HepG2 (cell line): Measurements from ENCODE around the gene JUND. TPM values are rescaled to one million over a fixed set of nuclear protein-coding genes. Genes with fewer than 3 reads are reported as not detected.

ENCODE experiments used
- CC2D1A ChIP-seq: sonication (generic); formaldehyde crosslinking; IDR thresholded peaks from 2 replicates; pipeline ENCODE4 v1.8.1; 2023; ENCODE audit warnings: mild to moderate bottlenecking, missing genetic modification reagents
- CCDC6 ChIP-seq: sonication (generic); formaldehyde crosslinking; IDR thresholded peaks from 2 replicates; pipeline ENCODE4 v1.8.1; 2022; ENCODE audit warnings: mild to moderate bottlenecking, missing genetic modification reagents, moderate library complexity
- FOXC1 ChIP-seq: sonication (generic); formaldehyde crosslinking; IDR thresholded peaks from 2 replicates; pipeline ENCODE4 v1.8.0; 2022; ENCODE audit warnings: mild to moderate bottlenecking, missing genetic modification reagents, borderline replicate concordance
- FOXK2 ChIP-seq: fragments of 450-650 bp; IDR thresholded peaks from 2 replicates; pipeline ENCODE4 v1.6.1; 2016
- GPBP1L1 ChIP-seq: sonication (generic); formaldehyde crosslinking; IDR thresholded peaks from 2 replicates; pipeline ENCODE4 v1.5.0; 2020; ENCODE audit warnings: mild to moderate bottlenecking, missing genetic modification reagents
- HNRNPK ChIP-seq: fragments of 200-400 bp; formaldehyde crosslinking; IDR thresholded peaks from 2 replicates; pipeline ENCODE4 v1.6.1; 2018; ENCODE audit warnings: low read length, low read depth, moderate library complexity, mild to moderate bottlenecking; ENCODE audit not compliant: poor library complexity, severe bottlenecking
- HOXA3 ChIP-seq: sonication (generic); formaldehyde crosslinking; IDR thresholded peaks from 2 replicates; pipeline ENCODE4 v1.5.0; 2020; ENCODE audit warnings: missing genetic modification reagents
- MTF1 ChIP-seq: sonication (generic); formaldehyde crosslinking; IDR thresholded peaks from 2 replicates; pipeline ENCODE4 v1.5.0; 2020; ENCODE audit warnings: missing genetic modification reagents
- MZF1 ChIP-seq: sonication (generic); formaldehyde crosslinking; IDR thresholded peaks from 2 replicates; pipeline ENCODE4 v1.8.1; 2023; ENCODE audit warnings: mild to moderate bottlenecking, missing genetic modification reagents, borderline replicate concordance
- REXO4 ChIP-seq: sonication (generic); formaldehyde crosslinking; IDR thresholded peaks from 2 replicates; pipeline ENCODE4 v1.8.0; 2022; ENCODE audit warnings: missing genetic modification reagents, mild to moderate bottlenecking, borderline replicate concordance
- RORA ChIP-seq: sonication (generic); formaldehyde crosslinking; IDR thresholded peaks from 2 replicates; pipeline ENCODE4 v1.5.0; 2020; ENCODE audit warnings: mild to moderate bottlenecking, missing genetic modification reagents, moderate library complexity
- ZFP91 ChIP-seq: sonication (generic); formaldehyde crosslinking; IDR thresholded peaks from 2 replicates; pipeline ENCODE4 v1.9.0; 2022; ENCODE audit warnings: missing genetic modification reagents, mild to moderate bottlenecking, borderline replicate concordance
- ZNF10 ChIP-seq: sonication (generic); formaldehyde crosslinking; IDR thresholded peaks from 2 replicates; pipeline ENCODE4 v1.4.0; 2020; ENCODE audit warnings: mild to moderate bottlenecking, low read depth, missing genetic modification reagents, borderline replicate concordance
- ZNF225 ChIP-seq: sonication (generic); formaldehyde crosslinking; IDR thresholded peaks from 2 replicates; pipeline ENCODE4 v1.4.0; 2020; ENCODE audit warnings: mild to moderate bottlenecking, missing genetic modification reagents
- ZNF350 ChIP-seq: sonication (generic); formaldehyde crosslinking; IDR thresholded peaks from 2 replicates; pipeline ENCODE4 v1.4.0; 2020; ENCODE audit warnings: mild to moderate bottlenecking, low read depth, missing genetic modification reagents, borderline replicate concordance
- ZNF597 ChIP-seq: sonication (generic); formaldehyde crosslinking; IDR thresholded peaks from 2 replicates; pipeline ENCODE4 v1.5.0; 2020; ENCODE audit warnings: missing genetic modification reagents
- ZNF616 ChIP-seq: sonication (generic); formaldehyde crosslinking; IDR thresholded peaks from 2 replicates; pipeline ENCODE4 v1.5.0; 2020; ENCODE audit warnings: low read depth, mild to moderate bottlenecking, missing genetic modification reagents
- ZNF619 ChIP-seq: sonication (generic); formaldehyde crosslinking; IDR thresholded peaks from 2 replicates; pipeline ENCODE4 v1.4.0; 2020; ENCODE audit warnings: mild to moderate bottlenecking, missing genetic modification reagents
- ZNF746 ChIP-seq: sonication (generic); formaldehyde crosslinking; IDR thresholded peaks from 2 replicates; pipeline ENCODE4 v1.8.0; 2022; ENCODE audit warnings: mild to moderate bottlenecking, missing genetic modification reagents
- ZNF766 ChIP-seq: sonication (generic); formaldehyde crosslinking; IDR thresholded peaks from 2 replicates; pipeline ENCODE4 v1.5.0; 2020; ENCODE audit warnings: missing genetic modification reagents, borderline replicate concordance
- ZZZ3 ChIP-seq: sonication (generic); formaldehyde crosslinking; IDR thresholded peaks from 2 replicates; pipeline ENCODE4 v1.4.0; 2020; ENCODE audit warnings: missing genetic modification reagents, mild to moderate bottlenecking, borderline replicate concordance
- polyA plus RNA-seq, 8 experiments: library from polyadenylated mRNA; depleted of rRNA in 3 of 8; stranded (reverse) in 7 of 8; unstranded in 1 of 8; fragments of >200 nt; fragmentation: Illumina TruSeq in 4 of 8; extraction: Trizol in 4 of 8; gene quantifications; 2 replicates each; pipeline versions ENCODE4 v1.2.1 to v1.2.3, GENCODE V29; 2011 to 2016; ENCODE audit warnings: low read depth in 4 of 8, missing spikeins in 1 of 8, mixed read lengths in 1 of 8; ENCODE audit not compliant: insufficient read depth in 1 of 8
- total RNA-seq, 5 experiments: library from RNA; depleted of rRNA; stranded (reverse); fragments of >200 nt; fragmentation: Illumina TruSeq; extraction: Trizol; gene quantifications; 2 replicates each; pipeline ENCODE4 v1.2.3, GENCODE V29; 2016; ENCODE audit warnings: low read depth in 1 of 5
- TF ChIP-seq, protein P1 (sequence below): sonication (generic); formaldehyde crosslinking; IDR thresholded peaks from 2 replicates; pipeline ENCODE4 v1.8.1; 2023; ENCODE audit warnings: mild to moderate bottlenecking, inconsistent platforms, moderate library complexity, missing genetic modification reagents, borderline replicate concordance
- TF ChIP-seq, protein P2 (sequence below): sonication (generic); formaldehyde crosslinking; IDR thresholded peaks from 2 replicates; pipeline ENCODE4 v1.8.0; 2023; ENCODE audit warnings: mild to moderate bottlenecking, missing genetic modification reagents

The JUND gene
- total and polyA plus RNA-seq, 2 of the 13 experiments (the other 11 are each of a cell fraction or from before 2014, with no cell fraction given), result 41.2 to 59.8 TPM

DNA sequence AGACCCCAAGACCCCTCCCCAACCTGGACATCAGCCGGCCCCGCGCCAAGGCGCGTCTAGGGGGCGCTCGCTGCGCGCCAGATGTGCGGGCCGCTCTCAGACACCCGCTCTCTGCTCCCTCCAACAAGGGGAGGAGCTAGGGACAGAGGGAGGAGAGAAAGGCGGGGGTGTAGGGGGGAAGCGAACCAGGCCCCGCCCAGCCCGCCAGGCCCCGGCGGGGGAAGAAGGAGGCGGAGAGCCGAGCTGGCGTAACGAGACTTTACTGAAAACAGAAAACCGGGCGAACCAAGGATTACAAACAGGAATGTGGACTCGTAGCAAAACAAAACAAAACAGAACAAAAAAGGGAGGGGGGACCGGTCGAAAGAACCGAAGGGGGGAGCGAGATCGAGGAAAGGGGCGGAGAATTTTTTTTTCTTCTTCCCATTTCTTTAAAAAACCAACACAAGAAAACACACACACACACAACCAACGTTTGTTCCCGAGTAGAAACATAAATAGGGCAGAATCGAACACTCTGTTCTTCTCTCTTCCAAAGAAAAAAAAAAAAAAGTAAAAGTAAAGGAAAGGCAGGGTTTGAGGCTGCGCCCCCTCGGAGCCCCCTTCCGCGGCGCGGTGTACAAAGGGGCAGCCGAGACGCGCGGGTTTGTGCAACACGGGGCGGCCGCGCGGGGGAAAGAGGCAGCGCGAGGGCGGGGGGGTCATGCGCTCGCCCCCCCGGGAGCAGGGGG, 1.7 kb downstream of the JUND start (continued):
- TF ChIP-seq GPBP1L1 (no peak), ZZZ3 (CRISPR knock-in tag) (no peak), ZNF10 (CRISPR knock-in tag) (no peak), MTF1 (no peak), ZNF350 (CRISPR knock-in tag) (0 out of 2 replicates have a peak, but pooled peaks have one; percentile 76), HOXA3 (no peak; the same call in 1 of the 2 replicates), MZF1 (no peak), CCDC6 (CRISPR knock-in tag) (no peak; the same call in 1 of the 2 replicates), RORA (no peak), CC2D1A (CRISPR knock-in tag) (no peak), ZNF766 (CRISPR knock-in tag) (no peak), ZNF225 (CRISPR knock-in tag) (no peak), FOXC1 (CRISPR knock-in tag) (peak; percentile 30; the same call in 1 of the 2 replicates), ZNF746 (CRISPR knock-in tag) (peak; percentile 33; the same call in 1 of the 2 replicates), ZNF619 (CRISPR knock-in tag) (no peak), REXO4 (CRISPR knock-in tag) (no peak), ZFP91 (peak; percentile 78; the same call in 1 of the 2 replicates), ZNF616 (CRISPR knock-in tag) (no peak), ZNF597 (CRISPR knock-in tag) (no peak), FOXK2 (0 out of 2 replicates have a peak, but pooled peaks have one; percentile 10), HNRNPK (peak; percentile 73)
- TF ChIP-seq, protein P1, sequence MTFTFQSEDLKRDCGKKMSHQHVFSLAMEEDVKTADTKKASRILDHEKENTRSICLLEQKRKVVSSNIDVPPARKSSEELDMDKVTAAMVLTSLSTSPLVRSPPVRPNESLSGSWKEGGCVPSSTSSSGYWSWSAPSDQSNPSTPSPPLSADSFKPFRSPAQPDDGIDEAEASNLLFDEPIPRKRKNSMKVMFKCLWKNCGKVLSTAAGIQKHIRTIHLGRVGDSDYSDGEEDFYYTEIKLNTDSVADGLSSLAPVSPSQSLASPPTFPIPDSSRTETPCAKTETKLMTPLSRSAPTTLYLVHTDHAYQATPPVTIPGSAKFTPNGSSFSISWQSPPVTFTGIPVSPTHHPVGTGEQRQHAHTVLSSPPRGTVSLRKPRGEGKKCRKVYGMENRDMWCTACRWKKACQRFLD, result no peak
- TF ChIP-seq, protein P2, sequence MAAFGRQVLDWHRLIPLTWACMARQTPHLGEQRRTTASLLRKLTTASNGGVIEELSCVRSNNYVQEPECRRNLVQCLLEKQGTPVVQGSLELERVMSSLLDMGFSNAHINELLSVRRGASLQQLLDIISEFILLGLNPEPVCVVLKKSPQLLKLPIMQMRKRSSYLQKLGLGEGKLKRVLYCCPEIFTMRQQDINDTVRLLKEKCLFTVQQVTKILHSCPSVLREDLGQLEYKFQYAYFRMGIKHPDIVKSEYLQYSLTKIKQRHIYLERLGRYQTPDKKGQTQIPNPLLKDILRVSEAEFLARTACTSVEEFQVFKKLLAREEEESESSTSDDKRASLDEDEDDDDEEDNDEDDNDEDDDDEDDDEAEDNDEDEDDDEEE (CRISPR knock-in tag), result no peak
